Suppressor macrophage treated with lipopolysaccharide for 4 hours (primary cell): ENCODE results near the gene BCOR.

Experiments used
- DNase-seq: peaks from one replicate; pipeline ENCODE4 v3.0.0-alpha.2; 2020

Gene BCOR

DNA sequence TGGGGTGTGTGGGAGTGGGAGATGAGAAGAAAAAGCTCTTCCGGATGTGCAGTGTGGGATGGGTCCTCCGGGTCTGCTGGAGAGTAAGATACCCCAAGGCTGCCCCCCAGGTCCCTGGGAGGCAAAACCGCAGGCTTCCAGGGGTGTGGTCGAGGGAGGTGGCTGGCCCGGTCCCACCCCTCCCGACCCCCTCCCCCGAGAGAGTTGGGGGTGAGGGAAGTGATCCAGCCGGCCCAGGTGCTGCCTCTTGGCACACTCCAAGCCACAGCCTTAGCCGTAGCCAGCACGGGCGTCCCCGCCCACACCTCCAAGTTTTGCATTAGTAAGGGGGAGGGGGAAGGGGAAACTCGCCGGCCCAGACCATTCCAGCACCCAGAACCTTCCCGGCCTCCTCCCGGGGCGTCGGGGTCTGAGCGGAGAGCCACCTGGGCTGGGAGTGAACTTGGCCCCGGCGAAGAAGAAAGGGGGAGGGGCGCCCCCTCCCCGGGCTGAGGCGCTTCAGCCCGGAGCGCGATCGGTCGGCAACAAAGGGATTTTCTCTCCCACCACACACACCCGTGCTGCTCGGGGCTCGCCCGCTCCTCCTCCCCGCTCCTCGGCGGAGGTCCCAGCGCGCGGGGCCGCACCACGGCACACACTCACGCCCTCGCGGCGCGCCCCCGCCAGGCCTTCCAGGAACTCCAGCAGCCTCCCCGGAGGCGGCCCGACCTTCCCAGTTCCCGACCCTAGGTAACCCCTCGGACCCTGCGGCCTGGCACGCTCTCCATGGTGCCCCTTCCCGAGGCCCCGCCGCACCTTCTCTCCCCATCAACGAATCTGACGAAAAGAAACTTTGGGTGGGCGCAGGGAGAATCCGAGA lies 14.4 kb downstream of the BCOR start:
- no peak for DNase-seq

DNA sequence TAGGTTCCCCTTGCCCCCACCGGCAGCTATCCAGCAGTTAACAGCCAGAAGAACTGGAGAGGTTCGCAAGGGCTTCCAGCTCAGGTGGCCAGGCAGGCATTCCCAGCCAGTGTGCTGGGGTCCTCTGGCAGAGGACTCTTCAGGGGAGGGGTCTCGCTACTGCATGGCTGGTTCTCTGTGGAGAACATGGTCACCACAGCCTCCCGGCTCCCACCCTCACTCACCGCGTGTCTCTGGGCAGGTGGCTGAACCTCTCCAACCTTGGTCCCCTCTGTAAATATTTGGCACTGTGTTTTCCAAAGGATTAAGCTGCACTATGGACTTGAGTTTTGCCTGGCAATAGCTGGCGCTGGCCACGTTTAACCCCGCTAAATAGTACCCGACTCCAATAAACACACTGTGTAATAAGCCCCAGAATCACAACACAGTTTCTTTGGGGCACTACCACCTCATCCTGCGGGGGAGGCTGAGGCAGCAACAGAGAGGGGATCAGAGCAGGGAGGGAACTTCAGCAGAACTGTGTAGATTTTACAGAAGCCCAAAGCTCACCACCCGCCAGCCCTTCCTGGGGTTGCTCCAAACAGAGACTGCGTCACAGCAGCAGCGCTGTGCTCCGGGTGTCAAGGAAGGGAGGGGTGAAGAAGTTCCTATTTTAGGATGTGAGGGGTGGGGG lies 15.2 kb downstream of the BCOR start:
- DNase-seq, result peak; percentile 53

DNA sequence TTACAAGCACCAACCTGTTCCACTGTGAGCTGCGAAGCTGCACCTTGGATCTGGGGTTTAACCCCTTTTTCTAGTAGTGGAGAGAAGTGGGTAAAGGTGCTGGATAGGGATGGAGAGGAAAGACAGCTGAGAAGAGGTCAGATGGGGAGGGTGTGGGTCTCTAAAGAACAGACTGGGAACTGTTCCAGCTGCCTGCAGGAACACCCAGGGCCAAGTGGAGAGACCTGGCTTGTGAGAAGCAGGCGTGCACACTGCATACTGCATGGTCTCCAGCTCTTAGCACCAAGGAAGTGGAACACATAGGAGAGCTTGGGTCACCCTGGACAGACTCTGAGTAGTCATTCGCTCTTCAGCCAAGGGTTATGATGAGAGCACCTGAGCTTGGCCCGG lies 16.1 kb downstream of the BCOR start:
- no peak for DNase-seq

DNA sequence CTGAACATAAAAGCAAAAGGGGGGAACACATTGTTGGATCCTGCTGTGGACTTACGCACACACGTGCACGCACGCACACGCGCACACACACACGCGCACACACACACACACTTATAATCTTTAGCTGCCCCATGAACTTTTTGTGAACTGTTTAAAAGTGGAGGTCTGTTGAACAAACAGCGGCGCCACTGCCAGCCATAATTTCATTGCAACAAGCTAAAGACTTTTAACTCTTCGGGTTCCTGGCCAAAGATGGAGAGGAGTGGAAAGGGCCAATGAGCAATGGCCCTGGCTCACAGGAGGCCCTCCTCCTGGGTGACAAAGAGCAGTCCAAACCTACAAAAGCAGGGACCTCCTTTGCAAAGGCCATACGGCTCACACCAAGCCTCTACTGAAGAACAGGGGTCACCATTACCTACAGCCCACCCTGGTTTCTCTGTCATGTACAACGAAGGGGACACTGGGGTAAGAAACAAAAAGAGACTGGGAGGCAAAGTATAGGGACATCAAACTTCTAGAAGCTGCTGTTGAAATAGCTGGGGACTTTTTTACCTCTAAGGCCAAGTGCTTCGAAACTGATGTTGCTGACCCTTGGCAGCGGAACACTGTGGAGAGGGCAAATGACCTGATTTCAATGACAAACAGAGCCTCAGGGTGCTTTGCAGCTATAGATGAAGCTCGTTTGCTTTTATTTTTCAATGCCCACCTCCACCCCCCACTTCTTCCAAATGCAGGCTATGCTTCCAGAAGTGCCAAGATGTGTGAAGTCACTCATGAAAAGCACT lies 16.7 kb downstream of the BCOR start:
- no peak for DNase-seq

DNA sequence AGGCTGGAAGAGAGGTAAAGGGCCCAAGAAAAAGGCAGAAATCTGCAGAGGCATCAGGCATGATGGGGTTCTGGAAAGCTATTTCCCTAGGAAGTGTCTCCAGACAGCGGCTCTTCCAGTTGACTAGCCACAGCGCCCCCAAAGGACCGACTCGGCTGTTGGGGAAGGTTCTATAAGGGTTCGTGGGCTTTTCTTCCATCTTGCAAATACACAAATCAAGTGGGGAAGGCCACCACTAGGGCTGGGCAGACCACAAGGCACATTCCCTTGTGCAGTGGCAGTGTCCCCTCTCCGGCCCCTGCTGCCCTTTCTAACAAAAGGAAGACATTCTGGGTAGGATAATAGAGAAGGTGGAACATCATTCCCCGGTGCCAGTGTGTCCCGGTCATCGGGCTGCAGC lies 18.2 kb downstream of the BCOR start:
- DNase-seq, result no peak

DNA sequence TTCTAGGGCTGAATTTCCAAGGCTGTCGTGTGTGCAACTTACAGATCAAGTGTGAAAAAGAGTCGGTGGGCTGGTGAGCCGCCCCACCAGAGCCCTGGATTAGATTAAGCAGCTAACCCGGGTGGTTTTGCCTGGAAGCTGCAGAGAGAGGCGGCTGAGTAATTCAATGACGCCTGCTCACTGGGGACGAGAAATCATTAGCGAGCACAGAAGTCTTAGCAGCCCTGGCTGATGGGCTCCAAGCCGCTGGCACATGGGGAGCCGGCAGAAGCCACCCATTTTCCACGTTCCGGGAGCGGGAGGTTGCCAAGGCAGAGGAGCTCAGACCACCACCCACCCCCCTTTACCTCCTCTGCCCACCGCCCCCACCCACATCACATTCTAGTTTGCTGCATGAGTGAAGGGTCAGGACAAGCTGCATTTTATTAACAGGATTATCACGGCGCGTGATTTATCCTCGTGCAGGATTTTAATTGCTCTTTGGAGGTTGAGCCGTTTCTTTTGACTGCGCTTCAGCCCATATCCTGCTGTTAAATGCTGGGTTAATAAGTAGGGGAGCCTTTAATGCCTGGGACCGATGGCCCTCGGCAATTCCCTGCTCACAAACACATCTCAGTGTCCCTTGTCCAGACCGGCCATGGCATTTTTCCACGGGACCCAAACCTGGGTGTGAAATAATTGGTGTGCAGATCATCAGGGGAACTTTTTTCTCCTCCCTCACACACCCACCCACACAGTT lies 19.1 kb downstream of the BCOR start:
- no peak for DNase-seq

DNA sequence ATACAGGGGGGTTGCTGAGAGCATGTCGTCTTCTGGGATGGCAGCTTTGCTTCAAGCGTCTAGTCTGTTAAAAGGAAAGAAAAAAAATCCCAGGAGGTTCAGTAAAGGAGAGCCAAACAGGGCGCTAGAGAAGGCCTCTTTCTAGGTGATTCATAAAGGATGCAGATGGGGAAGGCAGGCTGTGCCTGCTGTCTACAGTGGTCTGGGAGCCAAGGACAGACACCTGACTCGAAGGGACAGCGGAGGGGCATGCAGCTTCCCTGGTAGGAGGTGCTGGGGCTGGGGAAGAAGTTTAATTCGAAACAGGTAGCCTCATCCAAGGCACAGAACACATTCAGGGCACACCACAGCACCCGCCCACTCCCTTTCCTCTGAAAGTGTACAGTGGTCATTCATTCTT lies 19.9 kb downstream of the BCOR start:
- no peak for DNase-seq

DNA sequence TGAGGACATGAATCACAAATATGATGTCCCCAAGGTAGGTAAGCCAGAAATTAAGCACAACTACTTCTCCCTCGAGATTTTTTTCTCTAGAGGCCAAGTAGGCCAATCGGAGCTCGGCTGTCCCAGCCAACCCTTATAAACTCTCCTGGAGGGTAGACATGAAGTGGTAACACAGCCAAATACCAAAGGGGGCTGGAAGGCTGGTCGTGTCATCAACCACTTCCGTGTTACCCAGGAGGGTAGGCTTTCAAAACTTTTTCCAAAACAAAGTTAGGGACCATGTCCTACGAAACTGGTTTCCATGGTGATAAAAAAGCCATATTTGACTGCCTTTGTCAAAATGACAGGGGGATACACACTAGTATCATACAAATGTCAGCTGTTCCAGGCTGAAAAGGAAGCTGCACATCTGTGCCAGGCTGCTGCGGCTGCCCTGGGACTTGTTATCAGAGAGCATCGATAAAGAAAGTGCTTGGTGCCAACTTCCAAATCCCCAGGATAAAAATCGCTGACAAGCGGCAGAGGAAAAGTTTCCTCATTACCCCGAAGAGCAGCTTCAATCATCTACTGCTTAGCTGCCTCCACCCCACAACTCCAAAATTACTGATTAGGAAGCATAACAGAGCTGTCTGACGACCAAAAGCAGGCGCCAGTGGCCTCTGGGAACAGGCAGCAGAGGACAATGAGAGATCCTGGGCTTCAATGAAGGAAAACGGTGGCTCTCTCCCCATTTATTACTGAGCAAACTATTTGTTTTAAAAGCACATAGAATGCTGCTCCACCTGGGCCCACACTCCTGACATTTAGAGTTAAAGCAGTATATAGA lies 20.8 kb downstream of the BCOR start:
- no peak for DNase-seq

DNA sequence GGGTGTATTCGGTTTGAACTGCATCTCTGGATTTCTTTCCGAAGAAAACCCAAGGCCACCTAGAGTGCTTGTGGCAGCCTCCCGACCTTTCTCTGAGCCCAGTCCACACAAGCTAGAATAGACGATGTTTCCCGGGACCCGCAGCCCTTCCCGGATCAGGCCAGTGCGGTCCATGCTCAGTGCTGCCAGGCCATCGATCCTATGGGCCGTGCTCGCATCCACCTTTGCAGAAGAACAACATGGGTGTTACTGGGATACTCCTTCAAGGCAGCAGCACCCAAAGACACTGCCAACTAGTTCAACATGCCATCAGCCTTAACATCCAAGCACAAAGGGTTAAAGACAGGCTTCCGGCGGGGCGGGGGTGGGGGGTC lies 22.8 kb downstream of the BCOR start:
- no peak for DNase-seq

DNA sequence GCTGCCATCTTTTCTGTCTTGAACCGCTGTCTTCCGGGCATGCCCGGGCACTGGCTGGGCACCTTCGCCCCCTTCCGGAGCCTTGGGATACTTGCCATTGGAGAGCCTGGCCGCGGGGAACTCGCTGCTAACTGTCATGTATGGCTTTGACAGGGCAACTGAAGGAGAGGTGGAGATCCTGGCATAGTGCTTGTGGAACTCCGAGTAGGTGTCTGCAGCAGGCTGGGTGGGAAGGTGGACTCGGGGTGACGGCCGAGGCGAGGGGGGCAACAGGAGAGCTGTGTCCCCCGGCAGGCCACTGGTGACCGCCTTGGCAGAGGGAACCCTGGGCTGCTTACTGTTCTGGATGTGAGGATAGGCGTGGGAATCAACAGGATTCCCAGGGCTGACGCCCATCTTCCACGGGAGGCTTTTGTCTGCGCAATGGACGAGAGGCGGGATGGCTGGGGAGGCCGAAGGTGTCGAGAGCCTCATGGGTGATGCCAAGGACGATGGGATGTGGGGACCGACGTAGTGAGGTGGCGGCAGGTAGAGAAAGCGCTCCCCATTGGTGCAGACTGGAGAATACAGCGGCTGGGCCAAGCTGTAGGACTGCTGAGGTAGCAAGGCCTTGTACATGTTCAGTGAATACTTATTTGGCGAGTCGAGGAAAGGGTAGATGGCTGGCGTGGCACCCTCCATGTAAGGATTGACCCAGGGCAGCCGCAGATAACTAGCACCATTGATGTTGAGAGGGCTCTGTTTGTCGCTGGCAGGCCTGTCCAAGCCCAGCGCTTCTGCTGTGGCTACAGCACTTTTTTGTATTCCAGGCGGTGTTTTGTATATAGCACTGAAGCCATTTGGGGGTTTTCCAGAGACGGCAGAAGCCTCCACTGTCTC lies 23.4 kb downstream of the BCOR start:
- no peak for DNase-seq

DNA sequence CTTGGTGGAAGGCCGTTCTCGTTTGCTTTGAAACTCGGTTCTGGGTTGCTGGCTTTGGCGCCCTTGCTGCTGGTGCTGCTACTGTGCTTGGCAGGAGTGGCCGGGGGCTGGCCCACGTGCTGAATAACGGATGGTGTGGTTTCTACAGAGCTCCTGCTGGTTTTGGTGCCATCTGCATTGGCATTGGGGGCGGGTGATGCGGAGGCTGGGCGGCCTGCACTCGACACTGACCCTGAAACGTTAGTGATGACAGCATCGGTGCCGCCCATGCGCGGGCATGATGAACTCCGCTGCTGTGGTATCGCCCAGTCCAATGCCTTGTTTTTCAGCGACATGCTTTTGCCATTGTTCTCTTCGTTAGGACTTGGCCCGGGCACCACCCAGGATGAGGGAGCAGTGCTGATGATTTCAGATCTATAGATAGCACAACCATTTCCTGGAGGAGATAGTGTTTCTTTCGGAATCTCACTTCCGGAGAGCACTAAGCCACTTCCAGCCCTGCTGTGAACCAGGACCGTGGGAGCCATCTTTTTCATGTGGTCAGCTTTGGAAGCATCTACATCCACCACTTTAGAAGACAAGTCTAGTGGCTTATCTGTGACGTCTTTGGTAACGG lies 24.2 kb downstream of the BCOR start:
- no peak for DNase-seq

DNA sequence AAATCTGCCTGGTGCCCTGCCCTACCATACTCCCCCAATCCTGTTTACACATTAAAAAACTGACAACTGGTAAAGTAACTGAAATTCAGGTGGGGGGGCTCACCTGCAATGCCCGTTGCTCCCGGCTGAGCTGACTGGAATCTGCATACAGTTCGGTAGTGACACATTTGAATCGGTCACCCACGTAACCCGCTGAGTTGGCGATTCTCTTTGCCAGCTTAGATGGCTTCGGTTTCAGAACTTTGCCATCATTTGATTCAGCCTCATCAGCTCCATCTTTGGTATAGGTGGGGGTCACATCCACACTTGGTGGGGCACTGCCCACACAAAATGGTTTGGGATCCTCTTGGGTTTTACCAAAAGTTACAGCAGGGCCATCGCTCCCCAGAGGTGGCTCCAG lies 25.5 kb downstream of the BCOR start:
- DNase-seq, result no peak

DNA sequence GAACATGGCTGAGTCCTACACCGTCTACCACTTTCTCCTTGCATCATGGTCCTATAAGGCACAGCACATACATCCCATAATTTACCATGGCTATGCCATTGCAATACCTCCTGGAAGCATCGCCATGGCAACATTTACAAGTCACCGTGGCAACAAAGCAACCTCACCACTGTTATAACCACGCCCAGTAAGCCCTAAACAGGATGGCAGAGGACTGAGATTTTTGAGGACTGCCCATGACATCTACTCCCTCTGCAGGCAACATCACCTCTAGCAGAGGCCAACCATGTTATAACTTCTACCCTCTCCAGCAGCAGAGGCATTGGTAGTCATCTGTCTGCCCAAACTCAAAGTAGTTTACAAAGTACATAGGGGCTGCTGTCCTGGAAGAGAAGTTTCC lies 29.7 kb downstream of the BCOR start:
- no peak for DNase-seq

DNA sequence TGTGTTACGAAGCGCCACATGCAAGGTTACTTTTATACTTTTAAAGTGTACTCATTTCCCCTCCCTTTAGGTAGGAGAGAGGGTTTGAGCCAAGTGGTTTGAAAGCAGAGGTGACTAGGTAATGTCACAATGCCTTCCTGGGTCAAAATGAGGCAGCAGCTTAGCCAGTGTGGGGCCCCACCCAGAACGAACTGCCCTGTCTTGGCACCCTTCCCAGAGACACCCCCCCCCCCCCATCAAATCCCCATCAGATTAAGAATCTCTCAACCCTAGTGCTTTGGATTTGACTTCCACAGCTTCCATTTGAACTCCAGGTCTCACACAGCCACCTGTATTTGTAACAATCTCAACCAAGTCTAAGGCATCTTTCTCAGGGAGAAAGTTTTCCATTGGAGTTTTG lies 31.1 kb downstream of the BCOR start:
- DNase-seq, result no peak

DNA sequence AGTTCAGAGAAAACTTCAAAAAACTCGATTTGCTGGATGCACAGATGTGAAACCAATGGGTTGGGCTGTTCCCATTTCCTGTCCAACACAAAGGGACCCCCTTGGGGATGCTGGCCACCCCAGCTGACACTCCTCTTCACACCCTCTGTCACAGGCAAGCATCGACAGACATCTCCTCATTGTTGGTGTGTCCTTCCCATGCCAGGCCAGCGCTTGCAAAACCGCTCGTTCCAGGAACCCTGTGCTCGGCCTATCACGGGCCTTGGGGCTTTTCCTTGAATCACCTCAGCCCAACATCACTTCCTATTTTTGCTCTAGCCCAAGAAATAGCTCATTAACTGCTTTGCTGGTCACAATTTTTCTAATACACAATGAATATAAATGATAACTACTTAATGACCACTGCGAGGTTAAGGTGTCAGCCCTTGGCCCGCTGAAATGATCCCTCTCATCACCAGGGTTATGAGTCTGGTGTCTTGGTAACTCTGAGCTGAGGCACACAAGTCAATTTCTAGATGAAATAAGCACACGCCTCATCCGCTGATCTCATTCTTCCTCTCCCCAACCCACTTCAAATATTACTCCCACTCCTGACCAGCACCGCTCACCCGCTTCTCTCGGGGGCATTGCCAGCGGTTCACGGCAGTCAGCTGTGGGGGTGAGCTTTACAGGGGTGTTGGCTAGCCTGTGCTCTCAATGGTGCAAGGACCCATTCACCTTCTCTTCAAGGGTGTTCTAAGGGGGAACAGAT lies 32.3 kb downstream of the BCOR start:
- peak; percentile 57 for DNase-seq

DNA sequence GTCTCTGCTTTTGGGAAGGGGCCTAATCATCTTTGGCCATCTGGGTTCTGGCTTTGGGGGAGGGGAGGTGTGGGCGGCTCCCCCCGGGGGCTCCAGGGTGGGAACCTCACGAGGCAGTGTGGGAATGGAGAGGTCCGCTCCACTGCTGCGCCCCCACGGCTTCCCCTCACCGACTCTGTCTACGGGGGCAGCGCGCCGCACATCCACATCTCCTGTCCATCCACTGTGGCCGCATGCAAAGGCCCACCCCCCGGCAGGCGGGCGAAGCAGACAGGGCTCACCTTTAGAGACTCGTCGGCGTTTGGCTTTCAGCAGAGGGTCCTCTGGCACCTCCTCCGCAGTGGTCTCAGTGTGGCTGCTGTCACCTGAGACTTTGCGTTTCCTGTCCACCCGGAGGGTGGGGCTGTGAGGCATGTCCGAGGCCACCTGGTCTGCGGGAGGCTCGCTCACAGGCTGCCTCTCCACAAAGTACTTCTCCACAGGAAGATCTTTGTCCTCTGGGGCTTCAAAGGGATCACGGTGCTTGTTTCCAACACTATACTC lies 33.6 kb downstream of the BCOR start:
- no peak for DNase-seq

DNA sequence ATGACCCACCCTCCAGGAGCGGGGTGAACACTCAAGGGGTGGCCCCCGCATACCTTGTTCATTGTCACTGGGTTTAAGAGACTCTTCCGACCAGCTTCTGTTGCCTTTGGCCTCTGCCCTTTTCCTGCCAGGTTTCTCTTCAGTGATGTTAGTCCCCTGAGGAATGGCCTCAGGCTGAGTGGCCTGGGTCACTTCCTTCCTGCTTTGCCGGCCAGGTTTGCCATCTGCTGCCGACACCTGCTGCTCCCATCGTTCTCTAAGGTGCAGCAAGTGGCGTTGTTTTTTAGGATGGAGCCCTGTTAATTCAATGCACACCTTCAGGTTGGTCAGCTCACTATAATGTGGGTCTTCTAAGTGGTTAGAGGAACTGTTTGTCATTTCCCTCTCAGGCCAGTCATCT lies 34.2 kb downstream of the BCOR start:
- no peak for DNase-seq

DNA sequence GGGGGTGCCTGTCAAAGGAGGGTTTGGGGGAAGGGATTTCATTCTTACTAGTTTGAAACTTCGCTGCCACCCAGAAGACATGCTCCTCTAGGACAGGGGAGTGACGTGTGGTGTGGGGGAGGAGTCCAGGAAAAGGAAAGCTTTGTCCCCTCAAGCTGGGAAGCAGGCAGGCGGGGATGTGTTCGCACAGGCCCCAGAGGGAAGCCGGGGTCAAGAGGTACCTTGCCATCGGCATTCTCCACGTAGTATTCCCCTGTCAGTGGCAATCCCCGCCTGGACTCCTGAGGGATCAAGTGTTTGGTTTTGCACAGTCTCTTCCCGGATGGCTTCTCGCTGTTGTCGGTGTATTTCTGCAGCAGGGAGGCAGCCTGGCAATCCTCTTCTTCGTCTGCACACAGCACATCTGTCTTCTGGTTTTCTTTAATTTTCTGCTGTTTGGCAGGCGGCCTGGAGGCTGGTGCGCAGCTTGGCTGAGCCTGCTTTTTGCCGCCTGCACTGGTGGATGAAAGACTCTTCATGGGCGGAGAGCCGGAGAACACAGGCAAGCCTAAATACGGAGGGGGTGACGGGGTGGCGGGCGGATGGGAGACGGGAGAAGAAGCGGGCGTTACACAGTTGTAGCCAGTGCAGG lies 35.1 kb downstream of the BCOR start:
- no peak for DNase-seq

DNA sequence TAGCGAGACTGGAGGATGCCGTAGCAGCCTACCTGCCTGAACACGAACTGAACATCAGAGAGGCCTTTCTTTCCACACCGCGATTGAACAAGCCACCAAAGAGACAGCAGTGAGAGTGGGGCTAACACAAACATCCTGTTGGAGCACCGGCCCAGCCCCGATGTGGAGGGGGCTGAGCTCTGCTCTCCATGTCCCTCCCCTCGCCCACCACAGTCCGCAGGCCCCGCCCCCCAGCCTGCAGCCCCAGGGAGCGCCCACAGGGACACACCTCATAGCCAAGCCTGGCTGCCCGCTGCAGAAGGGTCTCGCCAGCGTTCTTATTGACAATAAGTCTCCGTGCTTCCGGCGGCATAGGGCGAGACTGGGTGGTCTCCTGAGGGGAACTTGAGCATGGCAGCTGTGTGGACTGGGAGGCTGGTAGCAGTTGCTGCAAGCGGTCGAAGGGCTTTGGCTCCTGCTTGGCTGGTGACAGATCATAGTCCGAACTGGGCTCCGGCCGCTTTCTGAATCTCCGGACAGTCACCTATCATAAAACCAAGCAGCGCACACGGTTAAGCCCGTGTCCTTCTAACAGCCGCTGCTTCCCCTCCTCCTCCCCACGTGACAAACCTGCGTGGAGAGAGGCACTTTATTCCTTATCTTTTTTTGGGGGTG lies 35.8 kb downstream of the BCOR start:
- no peak for DNase-seq
